GM12874 (cell line): ENCODE data around the gene EFCAB6.

Experiments used
- CTCF ChIP-seq: IDR thresholded peaks from 2 replicates; pipeline ENCODE4 v1.5.1; 2011; ENCODE audit warnings: low read depth, mild to moderate bottlenecking, control low read depth, low read length, moderate library complexity; ENCODE audit not compliant: insufficient read depth

The EFCAB6 gene

GRCh38 chr22:43516386-43516785 is 295.7 kb downstream of the EFCAB6 start:
- TF ChIP-seq CTCF = no peak

GRCh38 chr22:43515902-43516301 is 296.2 kb downstream of the EFCAB6 start:
- no peak; the same call in 1 of the 2 replicates for TF ChIP-seq CTCF

GRCh38 chr22:43515411-43515810 is 296.7 kb downstream of the EFCAB6 start:
- no peak for TF ChIP-seq CTCF

- TF ChIP-seq CTCF = no peak
Measured at GRCh38 chr22:43514476-43515157, 297.5 kb downstream of the EFCAB6 start.

GRCh38 chr22:43512279-43512678 is 299.8 kb downstream of the EFCAB6 start:
- TF ChIP-seq CTCF = no peak

- TF ChIP-seq CTCF = no peak
Measured at GRCh38 chr22:43511276-43511910, 300.7 kb downstream of the EFCAB6 start.

GRCh38 chr22:43510281-43511070 is 301.6 kb downstream of the EFCAB6 start:
- TF ChIP-seq CTCF = no peak
